HepG2 (cell line): ENCODE results near the gene S100A6. TPM values are rescaled to one million over a fixed set of nuclear protein-coding genes. Genes with fewer than 3 reads are reported as not detected.
A peak's percentile ranks its signal among the peaks of the same experiment; 100 is the strongest.

ENCODE experiments used
- ADNP ChIP-seq: sonication (generic); formaldehyde crosslinking; IDR thresholded peaks from 2 replicates; pipeline ENCODE4 v1.4.0; 2020; ENCODE audit warnings: missing genetic modification reagents
- CREB1 ChIP-seq, 2 experiments: fragments of 450-650 bp in 1 of 2; IDR thresholded peaks; 2 replicates each; pipeline ENCODE4 v1.6.1; 2016 to 2017; ENCODE audit warnings: control low read depth in 1 of 2, mild to moderate bottlenecking in 1 of 2, missing compliant biosample characterization in 1 of 2, missing genetic modification characterization in 1 of 2
- ESRRA ChIP-seq: sonication (generic); formaldehyde crosslinking; IDR thresholded peaks from 2 replicates; pipeline ENCODE4 v1.5.1; 2020; ENCODE audit warnings: mild to moderate bottlenecking, low read depth, missing genetic modification reagents
- KMT2A ChIP-seq: sonication (generic); formaldehyde crosslinking; IDR thresholded peaks from 2 replicates; pipeline ENCODE4 v1.4.0; 2020; ENCODE audit warnings: missing genetic modification reagents
- NPAS2 ChIP-seq: sonication (generic); formaldehyde crosslinking; IDR thresholded peaks from 2 replicates; pipeline ENCODE4 v1.8.0; 2022; ENCODE audit warnings: mild to moderate bottlenecking, missing genetic modification reagents, borderline replicate concordance
- PAWR ChIP-seq: sonication (generic); formaldehyde crosslinking; IDR thresholded peaks from 2 replicates; pipeline ENCODE4 v1.4.0; 2020; ENCODE audit warnings: missing genetic modification reagents, mild to moderate bottlenecking, borderline replicate concordance
- RBM22 ChIP-seq: fragments of 200-400 bp; formaldehyde crosslinking; optimal IDR thresholded peaks from 2 replicates; pipeline ENCODE3; 2017; ENCODE audit warnings: mild to moderate bottlenecking, low read length, moderate library complexity
- U2AF2 ChIP-seq: fragments of 200-400 bp; formaldehyde crosslinking; IDR thresholded peaks from 2 replicates; pipeline ENCODE4 v1.6.1; 2017; ENCODE audit warnings: low read depth, mild to moderate bottlenecking, low read length
- ZBTB21 ChIP-seq: sonication (generic); formaldehyde crosslinking; IDR thresholded peaks from 2 replicates; pipeline ENCODE4 v1.4.0; 2020; ENCODE audit warnings: missing genetic modification reagents
- ZMYM3 ChIP-seq: sonication (generic); formaldehyde crosslinking; IDR thresholded peaks from 2 replicates; pipeline ENCODE4 v1.5.1; 2020; ENCODE audit warnings: mild to moderate bottlenecking, missing genetic modification reagents
- ZNF17 ChIP-seq: sonication (generic); formaldehyde crosslinking; IDR thresholded peaks from 2 replicates; pipeline ENCODE4 v1.5.0; 2020; ENCODE audit warnings: mild to moderate bottlenecking, missing genetic modification reagents
- ZNF282 ChIP-seq: fragments of 450-650 bp; IDR thresholded peaks from 2 replicates; pipeline ENCODE4 v1.6.1; 2018; ENCODE audit not compliant: partially characterized antibody
- ZNF432 ChIP-seq: sonication (generic); formaldehyde crosslinking; IDR thresholded peaks from 2 replicates; pipeline ENCODE4 v1.5.0; 2020; ENCODE audit warnings: missing genetic modification reagents, mild to moderate bottlenecking, borderline replicate concordance
- ZNF562 ChIP-seq: sonication (generic); formaldehyde crosslinking; IDR thresholded peaks from 2 replicates; pipeline ENCODE4 v1.8.0; 2022; ENCODE audit warnings: missing genetic modification reagents, borderline replicate concordance
- ZNF724P ChIP-seq: sonication (generic); formaldehyde crosslinking; IDR thresholded peaks from 2 replicates; pipeline ENCODE4 v1.8.0; 2022; ENCODE audit warnings: missing genetic modification reagents, borderline replicate concordance
- ZNF746 ChIP-seq: sonication (generic); formaldehyde crosslinking; IDR thresholded peaks from 2 replicates; pipeline ENCODE4 v1.8.0; 2022; ENCODE audit warnings: mild to moderate bottlenecking, missing genetic modification reagents
- ZNF749 ChIP-seq: sonication (generic); formaldehyde crosslinking; IDR thresholded peaks from 2 replicates; pipeline ENCODE4 v1.8.0; 2022; ENCODE audit warnings: mild to moderate bottlenecking, missing genetic modification reagents, moderate library complexity, borderline replicate concordance
- polyA plus RNA-seq, 8 experiments: library from polyadenylated mRNA; depleted of rRNA in 3 of 8; stranded (reverse) in 7 of 8; unstranded in 1 of 8; fragments of >200 nt; fragmentation: Illumina TruSeq in 4 of 8; extraction: Trizol in 4 of 8; gene quantifications; 2 replicates each; pipeline versions ENCODE4 v1.2.1 to v1.2.3, GENCODE V29; 2011 to 2016; ENCODE audit warnings: low read depth in 4 of 8, missing spikeins in 1 of 8, mixed read lengths in 1 of 8; ENCODE audit not compliant: insufficient read depth in 1 of 8
- total RNA-seq, 5 experiments: library from RNA; depleted of rRNA; stranded (reverse); fragments of >200 nt; fragmentation: Illumina TruSeq; extraction: Trizol; gene quantifications; 2 replicates each; pipeline ENCODE4 v1.2.3, GENCODE V29; 2016; ENCODE audit warnings: low read depth in 1 of 5
- TF ChIP-seq, protein P1 (sequence below): sonication (generic); formaldehyde crosslinking; IDR thresholded peaks from 2 replicates; pipeline ENCODE4 v1.5.1; 2020; ENCODE audit warnings: mild to moderate bottlenecking, missing genetic modification reagents
- TF ChIP-seq, protein P2 (sequence below): sonication (generic); formaldehyde crosslinking; IDR thresholded peaks from 2 replicates; pipeline ENCODE4 v1.5.1; 2020; ENCODE audit warnings: mild to moderate bottlenecking, missing genetic modification reagents, moderate library complexity
- TF ChIP-seq, protein P3 (sequence below): sonication (generic); formaldehyde crosslinking; IDR thresholded peaks from 2 replicates; pipeline ENCODE4; 2020; ENCODE audit warnings: missing genetic modification reagents, mild to moderate bottlenecking, borderline replicate concordance

The S100A6 gene
- total and polyA plus RNA-seq, 2 of the 13 experiments (the other 11 are each of a cell fraction or from before 2014, with no cell fraction given) = 72.9 to 85.0 TPM

DNA sequence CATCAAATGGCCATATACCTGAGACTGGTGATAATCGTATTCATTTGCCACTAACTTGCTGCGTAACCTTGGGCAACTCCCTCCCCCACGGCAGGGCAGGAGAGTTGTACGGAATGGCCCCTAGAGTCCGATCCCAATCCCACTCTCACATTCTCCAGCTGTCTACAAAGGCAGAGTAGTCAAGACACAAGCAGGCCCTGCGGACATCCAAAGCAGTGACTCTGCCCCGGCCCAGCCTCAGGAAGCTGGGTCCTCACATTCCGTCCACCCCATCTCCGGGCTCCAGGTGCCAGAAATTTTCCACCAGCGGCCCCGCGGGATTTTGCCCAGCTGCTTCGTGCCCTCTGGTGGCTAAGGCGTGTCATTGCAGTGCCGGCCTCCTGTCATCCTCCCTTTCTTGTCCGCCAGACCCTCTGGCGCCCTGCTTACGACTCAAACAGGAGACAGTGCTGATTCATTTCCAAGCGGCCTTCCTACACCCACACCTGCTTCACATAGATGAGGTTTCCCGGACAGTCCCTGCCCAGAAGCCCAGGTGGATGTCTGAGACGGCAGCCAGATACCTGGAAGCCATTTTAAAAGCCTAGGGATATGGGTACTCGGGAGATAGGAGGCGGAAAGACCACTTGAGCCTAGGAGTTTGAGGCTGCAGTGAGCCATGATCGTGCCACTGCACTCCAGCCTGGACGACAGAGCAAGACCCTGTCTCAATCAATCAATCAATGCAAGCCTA, 32.7 kb upstream of the S100A6 start (continued):
- TF ChIP-seq, protein P1, sequence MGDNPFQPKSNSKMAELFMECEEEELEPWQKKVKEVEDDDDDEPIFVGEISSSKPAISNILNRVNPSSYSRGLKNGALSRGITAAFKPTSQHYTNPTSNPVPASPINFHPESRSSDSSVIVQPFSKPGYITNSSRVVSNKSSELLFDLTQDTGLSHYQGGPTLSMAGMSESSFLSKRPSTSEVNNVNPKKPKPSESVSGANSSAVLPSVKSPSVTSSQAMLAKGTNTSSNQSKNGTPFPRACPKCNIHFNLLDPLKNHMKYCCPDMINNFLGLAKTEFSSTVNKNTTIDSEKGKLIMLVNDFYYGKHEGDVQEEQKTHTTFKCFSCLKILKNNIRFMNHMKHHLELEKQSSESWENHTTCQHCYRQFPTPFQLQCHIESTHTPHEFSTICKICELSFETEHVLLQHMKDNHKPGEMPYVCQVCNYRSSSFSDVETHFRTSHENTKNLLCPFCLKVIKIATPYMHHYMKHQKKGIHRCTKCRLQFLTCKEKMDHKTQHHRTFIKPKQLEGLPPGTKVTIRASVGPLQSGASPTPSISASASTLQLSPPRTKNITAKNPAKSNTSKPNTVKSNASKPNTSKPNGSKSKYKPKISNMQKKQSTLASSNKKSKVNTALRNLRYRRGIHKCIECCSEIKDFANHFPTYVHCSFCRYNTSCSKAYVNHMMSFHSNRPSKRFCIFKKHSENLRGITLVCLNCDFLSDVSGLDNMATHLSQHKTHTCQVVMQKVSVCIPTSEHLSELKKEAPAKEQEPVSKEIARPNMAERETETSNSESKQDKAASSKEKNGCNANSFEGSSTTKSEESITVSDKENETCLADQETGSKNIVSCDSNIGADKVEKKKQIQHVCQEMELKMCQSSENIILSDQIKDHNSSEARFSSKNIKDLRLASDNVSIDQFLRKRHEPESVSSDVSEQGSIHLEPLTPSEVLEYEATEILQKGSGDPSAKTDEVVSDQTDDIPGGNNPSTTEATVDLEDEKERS (CRISPR knock-in tag) = no peak
- TF ChIP-seq ZNF17 (CRISPR knock-in tag) (no peak), U2AF2 (no peak), ZNF562 (CRISPR knock-in tag) (no peak), CREB1 (IDR thresholded peaks at IDR 0.05) (no peak), CREB1 (CRISPR knock-in tag; IDR thresholded peaks at IDR 0.05) (no peak), ESRRA (0 out of 2 replicates have a peak, but pooled peaks have one; percentile 38), ZNF724P (CRISPR knock-in tag) (no peak), NPAS2 (no peak), PAWR (CRISPR knock-in tag) (no peak), ZBTB21 (CRISPR knock-in tag) (no peak), ZNF746 (CRISPR knock-in tag) (no peak), ZNF749 (no peak), KMT2A (peak; percentile 45; the same call in 1 of the 2 replicates), ZNF282 (no peak), ZMYM3 (CRISPR knock-in tag) (no peak), ADNP (CRISPR knock-in tag) (no peak), ZNF432 (CRISPR knock-in tag) (no peak), RBM22 (no peak)
- TF ChIP-seq, protein P2, sequence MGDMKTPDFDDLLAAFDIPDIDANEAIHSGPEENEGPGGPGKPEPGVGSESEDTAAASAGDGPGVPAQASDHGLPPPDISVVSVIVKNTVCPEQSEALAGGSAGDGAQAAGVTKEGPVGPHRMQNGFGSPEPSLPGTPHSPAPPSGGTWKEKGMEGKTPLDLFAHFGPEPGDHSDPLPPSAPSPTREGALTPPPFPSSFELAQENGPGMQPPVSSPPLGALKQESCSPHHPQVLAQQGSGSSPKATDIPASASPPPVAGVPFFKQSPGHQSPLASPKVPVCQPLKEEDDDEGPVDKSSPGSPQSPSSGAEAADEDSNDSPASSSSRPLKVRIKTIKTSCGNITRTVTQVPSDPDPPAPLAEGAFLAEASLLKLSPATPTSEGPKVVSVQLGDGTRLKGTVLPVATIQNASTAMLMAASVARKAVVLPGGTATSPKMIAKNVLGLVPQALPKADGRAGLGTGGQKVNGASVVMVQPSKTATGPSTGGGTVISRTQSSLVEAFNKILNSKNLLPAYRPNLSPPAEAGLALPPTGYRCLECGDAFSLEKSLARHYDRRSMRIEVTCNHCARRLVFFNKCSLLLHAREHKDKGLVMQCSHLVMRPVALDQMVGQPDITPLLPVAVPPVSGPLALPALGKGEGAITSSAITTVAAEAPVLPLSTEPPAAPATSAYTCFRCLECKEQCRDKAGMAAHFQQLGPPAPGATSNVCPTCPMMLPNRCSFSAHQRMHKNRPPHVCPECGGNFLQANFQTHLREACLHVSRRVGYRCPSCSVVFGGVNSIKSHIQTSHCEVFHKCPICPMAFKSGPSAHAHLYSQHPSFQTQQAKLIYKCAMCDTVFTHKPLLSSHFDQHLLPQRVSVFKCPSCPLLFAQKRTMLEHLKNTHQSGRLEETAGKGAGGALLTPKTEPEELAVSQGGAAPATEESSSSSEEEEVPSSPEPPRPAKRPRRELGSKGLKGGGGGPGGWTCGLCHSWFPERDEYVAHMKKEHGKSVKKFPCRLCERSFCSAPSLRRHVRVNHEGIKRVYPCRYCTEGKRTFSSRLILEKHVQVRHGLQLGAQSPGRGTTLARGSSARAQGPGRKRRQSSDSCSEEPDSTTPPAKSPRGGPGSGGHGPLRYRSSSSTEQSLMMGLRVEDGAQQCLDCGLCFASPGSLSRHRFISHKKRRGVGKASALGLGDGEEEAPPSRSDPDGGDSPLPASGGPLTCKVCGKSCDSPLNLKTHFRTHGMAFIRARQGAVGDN = peak; percentile 78
- TF ChIP-seq, protein P3, sequence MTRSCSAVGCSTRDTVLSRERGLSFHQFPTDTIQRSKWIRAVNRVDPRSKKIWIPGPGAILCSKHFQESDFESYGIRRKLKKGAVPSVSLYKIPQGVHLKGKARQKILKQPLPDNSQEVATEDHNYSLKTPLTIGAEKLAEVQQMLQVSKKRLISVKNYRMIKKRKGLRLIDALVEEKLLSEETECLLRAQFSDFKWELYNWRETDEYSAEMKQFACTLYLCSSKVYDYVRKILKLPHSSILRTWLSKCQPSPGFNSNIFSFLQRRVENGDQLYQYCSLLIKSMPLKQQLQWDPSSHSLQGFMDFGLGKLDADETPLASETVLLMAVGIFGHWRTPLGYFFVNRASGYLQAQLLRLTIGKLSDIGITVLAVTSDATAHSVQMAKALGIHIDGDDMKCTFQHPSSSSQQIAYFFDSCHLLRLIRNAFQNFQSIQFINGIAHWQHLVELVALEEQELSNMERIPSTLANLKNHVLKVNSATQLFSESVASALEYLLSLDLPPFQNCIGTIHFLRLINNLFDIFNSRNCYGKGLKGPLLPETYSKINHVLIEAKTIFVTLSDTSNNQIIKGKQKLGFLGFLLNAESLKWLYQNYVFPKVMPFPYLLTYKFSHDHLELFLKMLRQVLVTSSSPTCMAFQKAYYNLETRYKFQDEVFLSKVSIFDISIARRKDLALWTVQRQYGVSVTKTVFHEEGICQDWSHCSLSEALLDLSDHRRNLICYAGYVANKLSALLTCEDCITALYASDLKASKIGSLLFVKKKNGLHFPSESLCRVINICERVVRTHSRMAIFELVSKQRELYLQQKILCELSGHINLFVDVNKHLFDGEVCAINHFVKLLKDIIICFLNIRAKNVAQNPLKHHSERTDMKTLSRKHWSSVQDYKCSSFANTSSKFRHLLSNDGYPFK = 0 out of 2 replicates have a peak, but pooled peaks have one; percentile 22
